COLO668 (cell line): ENCODE results near the gene OSMR.
A peak's percentile ranks its signal among the peaks of the same experiment; 100 is the strongest.

Experiments used
- DNase-seq: peaks from one replicate; lab custom pipeline; 2025; ENCODE audit not compliant: unreplicated experiment; lab: John Stamatoyannopoulos, UW

The OSMR gene

GRCh38 chr5:38871058-38871605 is 25.3 kb downstream of the OSMR start:
- DNase-seq: no peak

GRCh38 chr5:38871790-38872551 is 26.2 kb downstream of the OSMR start:
- DNase-seq: no peak

GRCh38 chr5:38872826-38873225 is 27.0 kb downstream of the OSMR start:
- DNase-seq: no peak

GRCh38 chr5:38874948-38875456 is 29.2 kb downstream of the OSMR start:
- no peak for DNase-seq

- no peak for DNase-seq
Measured at GRCh38 chr5:38878391-38879077, 32.7 kb downstream of the OSMR start.

GRCh38 chr5:38879078-38879460 is 33.3 kb downstream of the OSMR start:
- DNase-seq: no peak

- no peak for DNase-seq
Measured at GRCh38 chr5:38883842-38884241, 38.0 kb downstream of the OSMR start.

- DNase-seq: no peak
Measured at GRCh38 chr5:38885208-38885607, 39.4 kb downstream of the OSMR start.

- DNase-seq: no peak
Measured at GRCh38 chr5:38888041-38888440, 42.2 kb downstream of the OSMR start.

- DNase-seq: no peak
Measured at GRCh38 chr5:38889424-38889823, 43.6 kb downstream of the OSMR start.

- no peak for DNase-seq
Measured at GRCh38 chr5:38891563-38891962, 45.8 kb downstream of the OSMR start.

- no peak for DNase-seq
Measured at GRCh38 chr5:38892363-38892762, 46.6 kb downstream of the OSMR start.

GRCh38 chr5:38896760-38897159 is 50.9 kb downstream of the OSMR start:
- no peak for DNase-seq

GRCh38 chr5:38899936-38900335 is 54.1 kb downstream of the OSMR start:
- no peak for DNase-seq

GRCh38 chr5:38905516-38905915 is 59.7 kb downstream of the OSMR start:
- no peak for DNase-seq

GRCh38 chr5:38906503-38906902 is 60.7 kb downstream of the OSMR start:
- DNase-seq: no peak

GRCh38 chr5:38911933-38912332 is 66.1 kb downstream of the OSMR start:
- no peak for DNase-seq

- DNase-seq: no peak
Measured at GRCh38 chr5:38913714-38914113, 67.9 kb downstream of the OSMR start.

GRCh38 chr5:38916802-38917201 is 71.0 kb downstream of the OSMR start:
- DNase-seq: no peak

- DNase-seq: no peak
Measured at GRCh38 chr5:38921174-38921573, 75.4 kb downstream of the OSMR start.

- DNase-seq: peak; percentile 30
Measured at GRCh38 chr5:38922199-38922598, 76.4 kb downstream of the OSMR start.
